ENCODE data around the gene DCUN1D2.

DNA sequence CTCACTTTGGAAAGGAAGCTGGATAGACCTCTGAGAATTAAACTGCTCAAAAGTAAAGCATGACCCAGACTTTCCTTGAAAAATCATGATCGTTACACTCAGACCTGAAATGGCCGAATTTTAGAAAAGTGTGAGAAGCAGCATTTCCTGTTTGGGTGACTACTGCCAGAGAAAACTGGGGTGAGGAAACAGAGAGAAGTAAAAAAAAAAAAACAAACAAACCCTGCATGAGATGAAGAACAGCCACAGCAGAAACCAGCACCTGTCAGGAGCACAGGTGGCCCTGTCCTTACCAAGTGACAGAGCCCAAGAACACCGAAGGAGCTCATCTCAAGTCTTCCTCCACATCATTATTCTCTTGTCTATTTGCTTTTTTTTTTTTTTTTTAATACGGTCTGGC is 25.2 kb downstream of the DCUN1D2 start:
- TF ChIP-seq, protein P1, sequence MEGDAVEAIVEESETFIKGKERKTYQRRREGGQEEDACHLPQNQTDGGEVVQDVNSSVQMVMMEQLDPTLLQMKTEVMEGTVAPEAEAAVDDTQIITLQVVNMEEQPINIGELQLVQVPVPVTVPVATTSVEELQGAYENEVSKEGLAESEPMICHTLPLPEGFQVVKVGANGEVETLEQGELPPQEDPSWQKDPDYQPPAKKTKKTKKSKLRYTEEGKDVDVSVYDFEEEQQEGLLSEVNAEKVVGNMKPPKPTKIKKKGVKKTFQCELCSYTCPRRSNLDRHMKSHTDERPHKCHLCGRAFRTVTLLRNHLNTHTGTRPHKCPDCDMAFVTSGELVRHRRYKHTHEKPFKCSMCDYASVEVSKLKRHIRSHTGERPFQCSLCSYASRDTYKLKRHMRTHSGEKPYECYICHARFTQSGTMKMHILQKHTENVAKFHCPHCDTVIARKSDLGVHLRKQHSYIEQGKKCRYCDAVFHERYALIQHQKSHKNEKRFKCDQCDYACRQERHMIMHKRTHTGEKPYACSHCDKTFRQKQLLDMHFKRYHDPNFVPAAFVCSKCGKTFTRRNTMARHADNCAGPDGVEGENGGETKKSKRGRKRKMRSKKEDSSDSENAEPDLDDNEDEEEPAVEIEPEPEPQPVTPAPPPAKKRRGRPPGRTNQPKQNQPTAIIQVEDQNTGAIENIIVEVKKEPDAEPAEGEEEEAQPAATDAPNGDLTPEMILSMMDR (IDR thresholded peaks at IDR 0.05): no peak
- no peak for TF ChIP-seq EP300 (IDR thresholded peaks at IDR 0.05)
- no peak for TF ChIP-seq POLR2A (IDR thresholded peaks at IDR 0.05; ENCODE audit: low read depth)
- TF ChIP-seq POLR2AphosphoS5 (IDR thresholded peaks at IDR 0.05): no peak

Measured in esophagus muscularis mucosa (tissue), 4 donors.